Neutrophil (primary cell): ENCODE measurements around the gene ZBTB38.

Experiments
- H3K27ac ChIP-seq: fragments of 200-600 bp; sonication (generic); 2 replicates; pipeline ENCODE4 v1.5.1; 2016; ENCODE audit warnings: mild to moderate bottlenecking, moderate library complexity
- H3K27me3 ChIP-seq: fragments of 200-600 bp; sonication (generic); 2 replicates; pipeline ENCODE4 v1.6.0; 2016; ENCODE audit warnings: mild to moderate bottlenecking
- H3K36me3 ChIP-seq: fragments of 200-600 bp; sonication (generic); 2 replicates; pipeline ENCODE4 v1.5.1; 2017
- H3K4me1 ChIP-seq, 2 experiments: fragments of 200-600 bp in 1 of 2; sonication (generic) in 1 of 2; 1 replicate in 1 of 2; 2 replicates in 1 of 2; pipeline versions ENCODE4 v1.5.1 to v1.6.1; 2013 to 2016; ENCODE audit warnings: low read depth in 1 of 2, low read length in 1 of 2, mild to moderate bottlenecking in 1 of 2, moderate library complexity in 1 of 2; ENCODE audit not compliant: control insufficient read depth in 1 of 2, insufficient read depth in 1 of 2
- H3K4me3 ChIP-seq, 2 experiments: fragments of 200-600 bp in 1 of 2; sonication (generic) in 1 of 2; 1 replicate in 1 of 2; 2 replicates in 1 of 2; pipeline ENCODE4 v1.5.1; 2013 to 2016; ENCODE audit warnings: low read depth in 1 of 2, low read length in 1 of 2, mild to moderate bottlenecking in 1 of 2, moderate library complexity in 1 of 2
- H3K9me3 ChIP-seq: fragments of 200-600 bp; sonication (generic); 2 replicates; pipeline ENCODE4 v1.5.1; 2016
- CTCF ChIP-seq: fragments of 200-600 bp; sonication (generic); IDR thresholded peaks from 2 replicates; pipeline ENCODE4 v1.5.1; 2016; ENCODE audit warnings: antibody characterized with exemption

ZBTB38 gene

GRCh38 chr3:141326123-141326522 lies 42.2 kb upstream of the ZBTB38 start:
- no peaks in the 10 kb centered on the region for H3K4me1 ChIP-seq
- no peak overlapping the region for H3K27ac ChIP-seq
- no peaks in the 10 kb centered on the region for H3K27me3 ChIP-seq
- no peak for TF ChIP-seq CTCF
- no peaks in the 10 kb centered on the region for H3K36me3 ChIP-seq
- H3K4me3 ChIP-seq: no peak overlapping the region
- no peaks in the 10 kb centered on the region for H3K9me3 ChIP-seq

GRCh38 chr3:141326626-141327025 lies 41.7 kb upstream of the ZBTB38 start:
- H3K4me3 ChIP-seq: no peak overlapping the region
- H3K27me3 ChIP-seq: no peaks in the 10 kb centered on the region
- no peaks in the 10 kb centered on the region for H3K4me1 ChIP-seq
- H3K36me3 ChIP-seq: no peaks in the 10 kb centered on the region
- H3K9me3 ChIP-seq: no peaks in the 10 kb centered on the region
- H3K27ac ChIP-seq: no peak overlapping the region
- TF ChIP-seq CTCF: no peak

- TF ChIP-seq CTCF: no peak
- no peaks in the 10 kb centered on the region for H3K36me3 ChIP-seq
- H3K4me1 ChIP-seq: no peaks in the 10 kb centered on the region
- no peaks in the 10 kb centered on the region for H3K27me3 ChIP-seq
- no peak overlapping the region for H3K27ac ChIP-seq
- H3K9me3 ChIP-seq: no peaks in the 10 kb centered on the region
- H3K4me3 ChIP-seq: no peak overlapping the region
These were observed 39.8 kb upstream of the ZBTB38 start for GRCh38 chr3:141328286-141329166.

GRCh38 chr3:141330235-141330634 lies 38.1 kb upstream of the ZBTB38 start:
- Histone ChIP-seq H3K4me3 (no peak overlapping the region), H3K9me3 (no peaks in the 10 kb centered on the region), H3K36me3 (no peaks in the 10 kb centered on the region), H3K27ac (no peak overlapping the region), H3K27me3 (no peaks in the 10 kb centered on the region), H3K4me1 (no peaks in the 10 kb centered on the region)
- no peak for TF ChIP-seq CTCF

GRCh38 chr3:141330718-141331376 lies 37.5 kb upstream of the ZBTB38 start:
- Histone ChIP-seq H3K4me1 (no peaks in the 10 kb centered on the region), H3K27ac (no peak overlapping the region)
- no peak for TF ChIP-seq CTCF

More at GRCh38 chr3:141330718-141331376, 37.5 kb upstream of the ZBTB38 start:
- H3K36me3 ChIP-seq: no peaks in the 10 kb centered on the region
- no peak overlapping the region for H3K4me3 ChIP-seq
- H3K27me3 ChIP-seq: no peaks in the 10 kb centered on the region
- H3K9me3 ChIP-seq: no peaks in the 10 kb centered on the region
